Activated T-cell treated with anti-CD3 and anti-CD28 coated beads, Interleukin-2, amount 50 U/mL, for 4 hours (primary cell): ENCODE measurements around the gene GOLGA2. TPM values are rescaled to one million over a fixed set of nuclear protein-coding genes. Genes with fewer than 3 reads are reported as not detected.

Experiments used
- ATAC-seq, 2 donors: fragments of 200-7000 bp; cut with Tn5 transposase; one replicate each; pipeline ENCODE4 v1.10.0; 2021
- DNase-seq: peaks from one replicate; pipeline ENCODE4 v3.0.0-alpha.2; 2020
- H3K27me3 Mint-ChIP-seq: one replicate; pipeline ENCODE4 v1.8.0; 2021; ENCODE audit warnings: low read depth, mixed read lengths
- H3K36me3 Mint-ChIP-seq: one replicate; pipeline ENCODE4 v1.8.0; 2022; ENCODE audit warnings: mixed read lengths; ENCODE audit not compliant: insufficient read depth
- H3K4me1 Mint-ChIP-seq: one replicate; pipeline ENCODE4 v1.8.0; 2021; ENCODE audit warnings: low read depth, mixed read lengths
- H3K4me3 Mint-ChIP-seq: one replicate; pipeline ENCODE4 v1.8.0; 2021; ENCODE audit warnings: mild to moderate bottlenecking, moderate library complexity, mixed read lengths
- H3K9me3 Mint-ChIP-seq: one replicate; pipeline ENCODE4 v1.8.0; 2021; ENCODE audit warnings: mixed read lengths
- total RNA-seq, 3 donors: library from RNA; stranded (reverse); gene quantifications; one replicate each; pipeline ENCODE4 v1.2.1, GENCODE V29; 2021

GOLGA2 gene
- total RNA-seq, 3 donors from 2014 or later: 39.4 to 48.2 (median 46.5) TPM

- peaks cover 2% of the 10 kb centered on the region for H3K4me1 Mint-ChIP-seq
- no peak overlapping the region for H3K4me3 Mint-ChIP-seq
Measured at GRCh38 chr9:128304136-128304970, 28.5 kb upstream of the GOLGA2 start.

GRCh38 chr9:128298535-128299482 lies 23.0 kb upstream of the GOLGA2 start:
- H3K4me1 Mint-ChIP-seq: no peaks in the 10 kb centered on the region
- H3K4me3 Mint-ChIP-seq: no peak overlapping the region
- ATAC-seq: no peak
- no peak for DNase-seq
- H3K36me3 Mint-ChIP-seq: no peaks in the 10 kb centered on the region
- H3K27me3 Mint-ChIP-seq: no peaks in the 10 kb centered on the region
- H3K9me3 Mint-ChIP-seq: no peaks in the 10 kb centered on the region

More at GRCh38 chr9:128304136-128304970, 28.5 kb upstream of the GOLGA2 start:
- ATAC-seq: no peak
- Mint-ChIP-seq H3K36me3 (peaks cover 7% of the 10 kb centered on the region), H3K27me3 (no peaks in the 10 kb centered on the region), H3K9me3 (no peaks in the 10 kb centered on the region)
- no peak for DNase-seq

GRCh38 chr9:128297221-128297773 lies 21.5 kb upstream of the GOLGA2 start:
- no peak overlapping the region for H3K4me3 Mint-ChIP-seq
- H3K27me3 Mint-ChIP-seq: no peaks in the 10 kb centered on the region
- H3K4me1 Mint-ChIP-seq: no peaks in the 10 kb centered on the region
- no peaks in the 10 kb centered on the region for H3K36me3 Mint-ChIP-seq
- H3K9me3 Mint-ChIP-seq: no peaks in the 10 kb centered on the region
- DNase-seq (no peak), ATAC-seq (no peak)

- no peaks in the 10 kb centered on the region for H3K9me3 Mint-ChIP-seq
Measured at GRCh38 chr9:128296340-128297220, 20.8 kb upstream of the GOLGA2 start.

GRCh38 chr9:128294142-128294541 lies 18.3 kb upstream of the GOLGA2 start:
- no peaks in the 10 kb centered on the region for H3K9me3 Mint-ChIP-seq
- no peak for DNase-seq
- H3K4me3 Mint-ChIP-seq: no peak overlapping the region
- no peaks in the 10 kb centered on the region for H3K4me1 Mint-ChIP-seq
- H3K36me3 Mint-ChIP-seq: no peaks in the 10 kb centered on the region
- H3K27me3 Mint-ChIP-seq: no peaks in the 10 kb centered on the region
- ATAC-seq: no peak

More at GRCh38 chr9:128296340-128297220, 20.8 kb upstream of the GOLGA2 start:
- Mint-ChIP-seq H3K4me3 (no peak overlapping the region), H3K36me3 (no peaks in the 10 kb centered on the region), H3K27me3 (no peaks in the 10 kb centered on the region), H3K4me1 (no peaks in the 10 kb centered on the region)
- DNase-seq: no peak
- ATAC-seq: no peak

GRCh38 chr9:128293091-128293490 lies 17.3 kb upstream of the GOLGA2 start:
- DNase-seq (no peak), ATAC-seq (no peak)
- H3K4me3 Mint-ChIP-seq: no peak overlapping the region
- no peaks in the 10 kb centered on the region for H3K4me1 Mint-ChIP-seq
- no peaks in the 10 kb centered on the region for H3K27me3 Mint-ChIP-seq
- H3K9me3 Mint-ChIP-seq: no peaks in the 10 kb centered on the region
- peaks cover 7% of the 10 kb centered on the region for H3K36me3 Mint-ChIP-seq

GRCh38 chr9:128292009-128292408 lies 16.2 kb upstream of the GOLGA2 start:
- ATAC-seq: no peak
- peaks cover 7% of the 10 kb centered on the region for H3K36me3 Mint-ChIP-seq
- no peaks in the 10 kb centered on the region for H3K27me3 Mint-ChIP-seq
- H3K9me3 Mint-ChIP-seq: no peaks in the 10 kb centered on the region
- no peak overlapping the region for H3K4me3 Mint-ChIP-seq
- no peak for DNase-seq
- H3K4me1 Mint-ChIP-seq: no peaks in the 10 kb centered on the region

- Mint-ChIP-seq H3K36me3 (peaks cover 12% of the 10 kb centered on the region), H3K27me3 (no peaks in the 10 kb centered on the region), H3K4me3 (no peak overlapping the region), H3K4me1 (no peaks in the 10 kb centered on the region), H3K9me3 (no peaks in the 10 kb centered on the region)
- no peak for DNase-seq
- ATAC-seq: no peak
Measured at GRCh38 chr9:128288273-128289004, 12.6 kb upstream of the GOLGA2 start.

GRCh38 chr9:128286440-128286839 lies 10.6 kb upstream of the GOLGA2 start:
- ATAC-seq (no peak), DNase-seq (no peak)
- H3K36me3 Mint-ChIP-seq: peaks cover 14% of the 10 kb centered on the region
- H3K27me3 Mint-ChIP-seq: no peaks in the 10 kb centered on the region
- no peak overlapping the region for H3K4me3 Mint-ChIP-seq
- H3K4me1 Mint-ChIP-seq: no peaks in the 10 kb centered on the region
- H3K9me3 Mint-ChIP-seq: no peaks in the 10 kb centered on the region

- H3K9me3 Mint-ChIP-seq: no peaks in the 10 kb centered on the region
- DNase-seq (no peak), ATAC-seq (no peak)
- H3K4me1 Mint-ChIP-seq: peaks cover under 1% of the 10 kb centered on the region
- peaks cover 17% of the 10 kb centered on the region for H3K36me3 Mint-ChIP-seq
- H3K4me3 Mint-ChIP-seq: no peak overlapping the region
- H3K27me3 Mint-ChIP-seq: no peaks in the 10 kb centered on the region
Measured at GRCh38 chr9:128285033-128285784, 9.4 kb upstream of the GOLGA2 start.

- H3K4me1 Mint-ChIP-seq: peaks cover 6% of the 10 kb centered on the region
- H3K27me3 Mint-ChIP-seq: no peaks in the 10 kb centered on the region
- ATAC-seq: no peak
- peaks cover 12% of the 10 kb centered on the region for H3K36me3 Mint-ChIP-seq
- H3K4me3 Mint-ChIP-seq: no peak overlapping the region
- no peak for DNase-seq
- no peaks in the 10 kb centered on the region for H3K9me3 Mint-ChIP-seq
Measured at GRCh38 chr9:128282500-128282899, 6.7 kb upstream of the GOLGA2 start.

GRCh38 chr9:128280084-128280622 lies 4.3 kb upstream of the GOLGA2 start:
- ATAC-seq (no peak), DNase-seq (no peak)
- no peak overlapping the region for H3K4me3 Mint-ChIP-seq
- peaks cover 17% of the 10 kb centered on the region for H3K4me1 Mint-ChIP-seq
- H3K9me3 Mint-ChIP-seq: no peaks in the 10 kb centered on the region
- no peaks in the 10 kb centered on the region for H3K27me3 Mint-ChIP-seq
- H3K36me3 Mint-ChIP-seq: peaks cover 9% of the 10 kb centered on the region
